Measurements from ENCODE around the gene HOXC4.
A peak's percentile ranks its signal among the peaks of the same experiment; 100 is the strongest.
"Not testable (repeated sequence)": the region's sequence is repeated elsewhere in the genome, so short reads cannot be mapped to it uniquely, and the experiment has no call there.

The HOXC4 gene

DNA sequence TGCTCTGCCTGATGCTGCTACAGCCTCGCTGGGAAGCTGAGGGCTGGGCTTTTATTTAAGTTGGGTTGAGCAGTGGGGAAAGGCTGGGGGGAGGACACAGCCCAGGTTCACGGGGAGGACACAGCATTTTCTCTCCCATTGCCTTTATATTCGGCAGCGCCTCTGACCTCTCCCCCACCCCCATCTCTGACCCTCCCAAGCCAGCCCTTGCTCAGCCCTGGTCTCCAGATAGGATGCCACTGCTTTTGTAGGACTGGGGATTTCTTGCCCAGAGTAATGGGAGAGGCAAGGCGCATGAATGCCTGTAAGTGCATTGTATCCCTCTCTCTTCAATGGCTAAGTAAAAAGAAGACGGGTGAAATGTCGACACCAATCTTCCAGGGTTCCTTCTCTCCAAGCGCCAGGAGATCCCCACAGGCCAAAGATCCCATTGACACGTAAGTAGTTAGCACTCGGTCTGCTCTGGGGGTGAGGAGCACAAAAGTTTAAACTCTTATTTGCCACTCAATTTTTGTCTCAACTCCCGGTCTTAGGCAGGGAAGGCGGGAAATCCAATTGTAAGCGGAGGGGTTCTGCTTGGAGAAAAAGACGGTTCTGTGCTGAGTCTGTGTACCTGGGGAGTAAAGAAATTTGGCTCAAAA, 4.6 kb downstream of the HOXC4 start:
- DNase-seq: no peak

DNA sequence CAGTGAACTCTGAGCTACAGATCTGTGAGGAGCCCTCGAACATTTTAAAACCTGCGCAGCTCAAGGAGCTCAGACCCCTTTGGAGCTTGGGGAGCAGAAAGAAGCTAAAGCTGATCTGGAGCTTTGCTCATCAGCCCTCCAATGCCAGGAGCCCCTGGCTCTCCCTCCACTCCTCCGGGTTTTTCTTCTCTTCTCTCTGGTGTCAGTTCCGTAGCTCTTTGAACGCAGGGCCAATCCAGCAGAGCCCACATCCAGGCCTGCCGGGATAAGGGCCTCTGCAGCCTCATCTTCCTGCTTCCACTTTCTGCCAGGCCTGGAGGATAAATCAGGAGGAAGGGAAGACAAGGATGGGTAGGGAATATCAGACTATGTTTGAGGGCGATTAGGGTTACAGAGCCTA, 6.0 kb downstream of the HOXC4 start:
- DNase-seq: no peak

DNA sequence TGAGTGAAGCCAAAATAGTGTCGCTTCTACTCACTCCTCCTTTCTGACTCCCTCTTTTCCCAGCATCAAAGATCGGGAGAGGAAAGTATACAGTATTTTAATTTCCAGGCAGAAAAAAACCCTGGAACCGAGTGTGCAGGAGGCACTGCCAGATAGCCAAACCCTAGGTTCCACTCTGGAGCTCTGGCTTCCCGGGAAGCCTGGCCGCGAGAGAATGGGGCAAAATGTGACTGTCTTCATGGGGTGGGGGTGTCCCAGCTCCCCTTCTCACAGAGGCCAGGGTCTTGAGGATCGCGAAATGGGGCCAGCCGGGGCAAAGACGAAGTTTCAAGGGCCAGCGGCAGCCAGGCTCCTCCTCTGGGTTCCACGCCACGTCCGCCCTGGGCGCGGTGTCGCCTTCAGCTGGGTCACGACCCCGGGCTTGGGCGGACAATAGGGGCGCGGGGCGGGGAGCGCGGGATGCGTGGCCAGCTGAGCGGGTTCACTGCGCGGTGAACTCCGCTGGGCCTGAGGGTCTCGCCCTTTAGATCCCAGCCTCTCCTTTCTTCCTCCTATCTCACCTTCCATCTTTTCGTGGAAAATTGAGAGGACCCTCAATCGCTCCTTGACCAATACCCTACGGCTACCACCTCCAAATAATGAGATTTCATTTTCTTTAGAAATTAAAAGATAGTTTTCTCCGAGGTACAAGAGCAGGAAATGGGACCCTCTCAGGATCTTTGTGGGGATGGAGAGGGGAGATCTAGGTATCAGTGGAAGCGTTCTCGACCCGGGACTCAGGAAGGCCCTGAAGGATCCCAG, 6.7 kb downstream of the HOXC4 start:
- no peak for DNase-seq

DNA sequence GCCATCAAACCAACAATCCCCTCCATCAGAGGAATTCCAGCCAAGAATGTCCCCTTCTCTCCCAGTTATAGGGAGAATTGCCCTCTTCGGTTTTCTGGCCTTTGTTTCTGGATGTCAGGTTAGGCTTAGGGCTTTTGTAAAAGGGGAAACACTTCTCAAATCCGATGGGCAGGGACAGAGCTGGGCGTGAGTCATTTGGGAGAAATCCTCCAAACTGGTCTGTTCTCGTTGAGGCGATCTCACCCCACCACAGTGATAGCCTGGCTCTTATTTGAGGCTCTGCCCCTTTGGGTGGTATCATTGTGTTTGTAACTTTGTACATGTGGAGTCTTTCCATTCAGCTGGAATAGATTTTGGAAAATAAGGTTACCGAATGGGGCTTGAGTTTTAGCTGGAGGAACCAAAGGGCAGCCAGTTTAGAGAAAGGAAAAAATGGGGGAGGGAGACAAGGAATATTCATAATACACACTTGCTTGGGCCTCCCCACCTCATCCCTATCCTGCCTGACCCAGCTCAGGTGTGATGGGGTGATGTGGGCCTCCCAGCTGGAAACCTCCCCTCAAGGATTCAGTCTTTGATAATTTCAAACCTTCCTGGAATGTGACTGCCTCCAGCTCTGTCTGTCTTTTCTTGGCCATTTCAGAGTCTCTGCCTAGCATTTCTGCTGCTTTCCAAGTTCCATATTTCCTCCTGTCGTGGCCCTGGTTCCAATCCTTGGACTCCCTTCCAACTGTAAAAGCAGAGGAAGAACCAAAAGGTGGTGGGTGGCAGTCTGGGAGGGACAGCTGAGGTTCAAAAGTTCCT, 7.5 kb downstream of the HOXC4 start:
- DNase-seq: no peak

DNA sequence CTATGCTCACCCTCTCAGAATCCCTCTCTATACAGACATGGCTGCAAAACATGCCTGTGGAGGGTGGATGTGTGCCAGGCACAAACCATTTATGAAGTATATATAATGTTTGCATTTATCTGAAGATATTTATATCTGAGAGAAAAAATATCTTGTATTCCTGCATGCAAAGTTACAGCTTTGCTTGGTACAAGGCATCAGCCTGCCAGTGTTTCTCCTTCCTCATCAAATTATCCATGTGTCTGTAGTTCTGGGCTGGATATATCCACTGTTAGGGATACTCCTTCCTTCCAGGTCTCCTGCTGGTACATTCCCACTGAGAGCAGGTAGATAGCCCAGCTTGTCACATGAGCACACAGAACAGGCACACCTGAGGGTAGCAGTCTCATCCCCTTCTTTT, 12.0 kb downstream of the HOXC4 start:
- DNase-seq: no peak

DNA sequence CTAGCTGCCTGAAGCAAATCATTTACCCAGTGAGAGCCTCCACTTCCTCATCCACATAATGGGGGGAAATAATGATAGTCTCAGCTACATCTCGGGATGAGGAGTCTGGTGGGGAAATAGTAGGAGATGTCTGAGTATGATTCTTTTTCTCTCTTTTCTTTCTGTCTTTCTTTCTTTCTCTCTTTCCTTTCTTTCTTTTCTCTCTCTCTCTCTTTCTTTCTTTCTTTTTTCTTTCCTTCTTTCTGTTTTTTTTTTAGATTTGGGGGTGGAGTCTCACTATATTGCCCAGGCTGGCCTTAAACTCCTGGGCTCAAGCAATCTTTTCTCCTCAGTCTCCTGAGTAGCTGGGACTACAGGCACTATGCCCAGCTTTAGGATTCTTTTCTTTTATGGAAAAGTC, 12.8 kb downstream of the HOXC4 start:
- no peak for DNase-seq

DNA sequence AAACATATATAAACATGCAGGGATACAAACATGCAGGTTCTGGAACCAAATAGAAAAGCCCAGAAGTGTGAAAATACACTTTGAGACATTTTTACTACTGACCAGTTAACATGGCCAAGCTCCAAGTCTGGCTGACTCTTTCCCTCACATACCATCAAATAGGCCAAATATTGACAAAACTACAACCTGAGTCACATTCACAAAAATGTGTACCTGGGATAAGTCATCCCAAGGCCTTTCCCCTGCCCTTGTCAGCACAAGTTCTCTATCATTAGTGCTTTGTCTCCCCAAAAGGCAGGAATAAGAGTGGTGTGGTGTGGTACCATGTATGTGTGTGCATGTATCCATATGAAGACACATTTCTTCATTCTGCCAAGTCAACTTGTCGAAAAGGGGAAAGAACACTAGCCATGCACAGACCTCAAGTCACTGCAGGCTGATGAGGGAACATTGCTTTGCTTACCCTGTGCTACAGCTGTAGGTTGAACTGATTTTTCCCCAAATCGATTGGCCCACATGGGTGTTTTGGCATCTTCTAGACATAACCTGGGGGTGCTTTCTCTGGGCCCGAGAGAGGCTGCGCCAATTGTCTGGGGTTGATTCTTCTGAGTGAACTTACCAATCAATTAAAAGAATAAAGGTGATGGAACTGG, 14.9 kb downstream of the HOXC4 start:
- no peak for DNase-seq

DNA sequence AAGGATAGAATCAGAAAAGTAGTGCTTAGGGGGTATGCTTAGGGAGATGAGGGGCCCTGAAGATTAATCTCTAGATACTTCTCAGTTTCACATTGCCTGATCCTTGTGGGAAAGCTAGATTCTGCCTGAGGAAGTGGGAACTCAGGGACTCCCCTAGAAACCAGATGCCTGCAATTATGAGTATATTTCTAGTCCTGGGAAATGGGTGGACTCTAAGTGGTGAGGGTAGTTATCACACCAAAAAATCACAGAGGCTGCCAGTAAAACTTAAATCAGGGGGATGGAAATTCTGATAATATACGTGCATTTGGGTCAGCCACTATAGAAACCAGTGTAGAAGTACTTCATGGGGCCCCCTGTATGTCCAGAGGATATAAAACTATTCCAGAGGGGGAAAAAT, 18.3 kb downstream of the HOXC4 start:
- DNase-seq: no peak

DNA sequence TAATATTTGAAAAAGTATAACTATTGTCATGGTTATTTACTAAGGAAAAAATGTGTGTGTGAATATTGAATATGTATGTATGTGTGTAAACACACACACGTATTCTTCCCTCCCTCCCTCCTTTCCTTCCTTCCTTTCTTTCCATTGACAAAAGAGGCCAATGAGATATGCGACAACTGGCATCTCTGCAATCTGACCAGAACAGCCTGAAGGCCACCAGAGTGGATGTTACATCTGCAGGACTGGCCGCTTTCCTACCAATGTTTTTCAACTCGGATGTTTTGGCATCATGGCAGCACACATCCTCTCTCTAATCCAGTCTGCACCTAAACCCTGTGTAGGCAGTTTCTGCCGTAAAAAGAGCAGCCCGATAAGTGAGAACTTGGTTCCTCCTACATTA, 20.7 kb downstream of the HOXC4 start:
- no peak for DNase-seq

DNA sequence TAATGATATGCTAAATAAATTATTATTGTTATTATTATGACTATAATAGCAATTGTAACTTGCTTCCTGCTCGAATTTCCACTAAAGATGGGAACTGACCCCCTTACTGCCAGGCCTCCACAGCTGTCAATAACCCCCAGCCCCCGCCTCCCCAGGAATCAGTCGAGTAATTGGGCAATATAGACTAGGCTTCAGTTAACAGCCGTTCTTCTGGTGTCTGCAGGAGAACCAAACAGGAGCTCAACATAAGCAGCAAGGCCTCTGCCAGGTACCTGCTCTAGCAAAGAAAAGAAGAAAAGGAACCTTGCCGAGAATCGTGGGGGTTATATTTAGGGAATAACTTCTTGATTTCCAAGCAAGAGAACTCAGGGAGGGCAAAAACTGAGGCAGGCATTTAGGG, 21.8 kb downstream of the HOXC4 start:
- no peak for DNase-seq

DNA sequence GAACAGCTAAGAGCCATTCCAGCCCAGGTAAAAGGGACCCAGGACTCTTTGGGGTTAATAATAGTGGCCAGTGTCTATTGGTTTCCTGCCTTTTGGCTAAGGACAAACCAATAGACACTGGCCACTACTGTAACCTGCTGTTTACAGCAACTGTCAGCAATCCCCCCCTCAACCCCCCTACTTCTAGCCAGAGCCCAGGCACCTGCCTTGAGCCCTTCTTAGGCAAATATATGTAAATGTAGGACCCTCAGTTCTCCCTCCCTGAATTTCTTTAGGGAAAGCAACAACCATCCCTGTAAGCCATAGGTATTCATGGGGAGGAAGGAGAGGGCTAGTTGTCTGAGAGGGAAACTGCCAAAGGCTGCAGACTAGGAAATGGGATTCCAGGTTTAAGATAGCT, 22.3 kb downstream of the HOXC4 start:
- no peak for DNase-seq

DNA sequence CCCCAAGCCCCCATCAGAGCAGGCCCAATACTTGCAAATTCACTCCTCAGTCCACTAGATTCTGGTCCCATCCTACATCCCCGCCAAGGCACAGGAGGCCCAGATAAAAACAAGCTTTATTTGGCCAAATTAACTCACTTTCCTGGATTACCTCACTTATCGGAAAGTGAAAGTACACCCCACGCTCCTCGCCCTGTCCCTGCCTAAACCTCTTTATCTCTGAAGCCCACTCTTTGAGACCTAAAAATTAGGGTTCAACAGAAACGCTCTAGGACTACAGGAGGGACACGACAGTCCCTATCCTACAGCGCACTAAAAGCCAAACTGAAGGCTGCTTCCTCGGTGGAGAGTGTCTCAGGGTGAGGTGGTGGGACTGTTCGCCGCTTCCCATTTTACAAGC, 24.2 kb downstream of the HOXC4 start:
- DNase-seq: not testable (repeated sequence)

DNA sequence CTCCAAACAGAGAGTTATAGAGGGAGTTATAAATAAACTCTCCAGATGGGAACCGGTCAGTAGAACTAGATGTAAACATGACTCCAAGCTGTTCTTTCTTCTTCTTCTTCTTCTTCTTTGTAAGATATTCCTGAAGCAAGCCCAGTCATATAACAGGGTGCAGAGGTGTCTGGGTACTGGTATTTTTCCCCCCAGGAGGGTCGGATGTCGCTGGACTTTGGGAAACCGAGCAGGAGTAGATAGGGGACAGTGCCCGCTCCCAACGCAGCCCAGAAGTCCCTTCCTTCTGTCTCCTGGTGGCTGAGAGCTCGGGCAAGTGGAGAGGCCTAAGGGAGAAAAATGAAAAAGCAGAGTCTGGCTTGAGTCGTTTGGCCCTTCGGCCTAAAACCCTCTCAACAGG, 25.5 kb downstream of the HOXC4 start:
- DNase-seq: not testable (repeated sequence)

DNA sequence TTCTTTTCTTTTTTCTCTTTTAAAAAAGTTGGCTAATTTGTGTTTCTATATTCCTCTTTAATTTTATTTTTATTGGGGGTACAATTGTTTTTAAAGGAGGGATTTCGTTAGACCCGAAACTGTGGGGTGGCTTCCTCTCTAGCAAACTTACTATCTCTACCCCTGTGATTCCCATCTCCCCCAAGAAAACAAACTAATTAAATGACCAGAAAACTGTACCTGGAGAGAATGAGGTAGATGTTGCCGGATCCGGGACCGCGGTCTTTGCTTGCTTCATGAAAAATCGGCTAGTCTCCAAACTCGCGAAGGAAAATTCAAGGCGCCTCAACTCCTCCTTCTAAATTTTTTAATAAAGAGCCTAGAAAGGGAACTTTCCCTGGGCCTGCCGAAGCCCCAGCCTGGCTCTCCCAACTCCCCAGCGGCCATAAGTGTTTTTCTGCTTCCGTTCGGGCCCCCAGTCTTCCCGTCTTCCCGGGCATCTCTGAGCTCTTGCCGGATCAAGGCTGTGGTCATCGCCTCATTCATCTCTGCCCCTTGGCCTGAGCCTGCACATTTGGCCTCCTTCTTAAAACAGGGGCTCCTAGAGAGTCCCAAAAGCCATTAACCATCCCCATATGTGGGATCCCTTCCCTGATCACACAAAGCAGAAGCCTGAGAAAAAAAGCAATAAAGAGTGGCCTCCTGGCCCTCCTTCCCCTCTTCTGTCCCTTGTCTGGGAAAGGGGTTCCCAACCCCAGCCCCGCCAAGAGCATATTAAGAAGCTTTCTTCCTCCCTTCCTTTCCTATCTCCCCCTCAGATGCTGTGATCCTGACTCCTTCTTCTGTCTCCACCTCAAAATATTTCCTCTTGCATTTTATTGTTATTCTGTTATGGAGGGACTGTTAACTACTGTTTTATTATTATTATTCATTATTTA, 26.6 kb downstream of the HOXC4 start:
- not testable (repeated sequence) for DNase-seq

DNA sequence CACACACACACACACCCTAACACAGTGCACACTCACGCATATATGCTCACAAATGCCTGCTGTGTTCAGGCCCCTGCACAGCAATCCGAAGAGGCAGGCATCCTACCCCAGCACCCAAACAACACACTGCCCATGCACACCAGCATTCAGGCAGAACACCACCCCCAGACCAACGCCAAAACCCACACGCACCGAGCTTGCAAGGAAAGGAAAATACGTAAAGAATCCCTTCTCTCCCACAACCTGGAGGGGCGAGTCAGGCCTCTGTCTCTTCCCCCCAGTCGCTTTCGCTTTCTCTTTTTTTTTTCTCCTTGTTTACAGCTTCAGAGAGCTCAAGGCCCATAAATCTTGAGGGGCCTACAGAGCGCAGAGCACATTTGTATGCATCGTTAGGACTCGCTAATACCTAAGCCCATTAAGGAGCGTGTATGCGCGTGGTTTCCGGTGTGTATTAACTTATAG, 27.4 kb downstream of the HOXC4 start:
- DNase-seq: peak; percentile 51

DNA sequence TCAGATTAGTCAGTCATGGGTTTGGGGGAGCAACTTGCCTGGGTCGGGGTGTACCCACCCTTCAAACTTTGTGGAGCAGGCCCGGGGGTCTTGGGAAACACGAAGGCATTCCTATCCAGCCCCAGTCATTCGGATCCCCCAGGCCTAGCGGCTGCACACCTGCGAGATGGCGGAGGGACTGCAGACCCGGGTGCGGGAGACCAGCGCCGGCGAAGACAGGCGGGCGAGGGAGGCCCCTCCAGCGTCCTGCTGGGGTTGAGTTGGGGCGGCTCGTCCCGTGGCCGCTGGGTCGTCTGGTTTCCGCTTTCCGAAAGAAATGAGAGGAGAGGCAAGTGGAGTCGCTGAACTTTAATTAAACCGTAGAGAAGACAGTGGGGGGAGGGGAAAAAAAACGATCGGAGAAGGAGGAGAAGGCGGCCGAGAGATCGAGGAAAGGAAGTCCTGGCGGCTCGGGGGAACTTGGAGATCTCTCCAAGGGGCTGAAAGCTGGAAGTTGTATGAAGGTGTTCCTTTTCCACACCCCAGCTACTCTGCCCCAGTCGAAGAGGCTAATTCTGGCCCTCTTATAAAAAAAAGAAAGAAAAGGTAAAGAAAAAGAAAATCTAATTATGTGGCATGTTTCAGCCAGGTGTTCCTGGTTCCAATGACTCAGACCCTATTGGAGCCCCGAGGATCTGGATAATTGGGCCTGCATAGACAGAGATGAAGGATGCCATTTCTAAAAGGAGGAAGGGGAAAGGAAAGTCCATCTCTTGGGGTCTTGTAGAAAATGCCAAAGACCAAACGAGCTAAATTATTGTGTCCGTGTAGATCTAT, 28.2 kb downstream of the HOXC4 start:
- not testable (repeated sequence) for DNase-seq

DNA sequence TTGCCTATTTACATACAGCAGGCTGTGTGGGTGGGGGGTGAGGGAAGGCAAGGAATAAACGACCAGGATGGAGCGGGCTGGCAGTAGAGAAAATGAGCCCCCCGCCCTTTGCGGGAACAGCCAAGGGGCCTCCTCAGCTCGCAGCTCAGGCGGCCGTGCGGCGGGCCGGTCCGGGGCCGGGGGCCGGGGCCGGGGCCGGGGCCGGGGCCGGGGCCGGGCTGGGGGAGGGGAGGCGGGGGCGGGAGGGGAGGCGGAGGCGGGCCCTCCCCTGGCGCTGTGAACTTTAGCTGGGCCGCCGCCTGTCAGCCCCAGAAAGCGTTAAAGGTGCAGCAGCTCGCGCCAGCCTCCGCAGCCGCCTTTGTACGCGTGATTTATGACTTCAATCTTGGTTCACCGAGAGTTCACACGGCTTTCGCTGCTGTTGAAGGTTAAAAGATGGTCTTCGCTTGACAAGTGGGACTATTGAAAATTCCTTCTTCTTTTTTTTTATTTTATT, 28.8 kb downstream of the HOXC4 start:
- DNase-seq: peak; percentile 43

DNA sequence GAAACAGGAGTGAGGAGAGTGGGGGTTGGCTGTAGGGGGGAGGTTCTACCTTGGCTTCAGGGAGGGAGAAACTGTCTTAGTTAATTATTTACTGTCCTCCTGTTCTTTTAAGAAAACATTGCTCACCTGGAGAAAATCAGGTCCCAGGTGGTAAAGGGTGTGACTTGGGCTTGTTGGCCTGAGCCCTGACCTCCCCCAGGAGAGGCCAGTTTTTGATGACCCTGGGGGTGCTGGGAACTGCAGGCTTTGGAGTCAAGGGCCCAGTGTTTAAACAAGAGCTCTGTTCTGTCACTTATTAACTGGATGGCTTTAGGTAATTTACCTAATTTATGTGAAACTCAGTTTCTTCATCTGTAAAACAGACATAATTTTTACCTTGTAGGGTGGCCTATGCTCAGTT, 34.4 kb downstream of the HOXC4 start:
- DNase-seq: not testable (repeated sequence)

DNA sequence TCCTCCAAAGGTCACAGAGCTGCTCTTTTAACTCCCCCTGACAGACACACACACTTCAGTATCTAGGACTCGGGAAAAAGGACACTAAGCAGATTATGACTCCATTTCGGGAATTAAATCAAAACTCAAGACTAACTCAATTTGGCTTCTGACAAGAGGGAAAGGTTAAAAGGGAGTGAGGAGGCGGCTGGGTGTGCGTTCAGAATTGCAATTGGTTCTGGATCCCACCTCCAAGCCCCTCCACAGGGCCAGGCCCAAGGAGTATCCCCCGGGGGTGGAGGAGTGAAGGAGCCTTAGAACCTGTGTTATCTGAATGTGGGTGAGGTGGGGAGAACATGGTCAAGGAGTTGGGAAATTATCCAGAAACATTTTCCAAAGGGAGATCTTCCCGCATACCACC, 35.8 kb downstream of the HOXC4 start:
- DNase-seq: not testable (repeated sequence)

DNA sequence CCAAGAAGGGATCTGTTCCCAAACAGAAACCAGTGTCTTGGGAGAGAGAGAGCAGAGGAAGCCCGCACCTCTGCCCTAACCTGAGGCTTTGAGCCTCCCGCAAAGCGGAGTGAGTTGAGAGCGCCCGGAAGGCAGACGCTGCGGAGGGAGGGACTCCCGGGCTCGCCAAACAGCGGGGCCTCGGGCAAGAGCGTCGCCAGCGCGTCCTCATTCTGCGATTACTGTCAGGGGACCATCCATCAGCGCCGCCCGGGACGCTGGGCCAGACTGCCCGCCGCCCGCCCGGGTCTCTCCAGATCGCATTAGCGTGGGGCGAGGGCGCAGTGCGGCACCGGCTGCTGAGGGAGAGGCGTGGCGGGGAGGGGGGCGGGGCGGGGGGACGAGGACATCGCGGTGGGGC, 36.7 kb downstream of the HOXC4 start:
- not testable (repeated sequence) for DNase-seq

DNA sequence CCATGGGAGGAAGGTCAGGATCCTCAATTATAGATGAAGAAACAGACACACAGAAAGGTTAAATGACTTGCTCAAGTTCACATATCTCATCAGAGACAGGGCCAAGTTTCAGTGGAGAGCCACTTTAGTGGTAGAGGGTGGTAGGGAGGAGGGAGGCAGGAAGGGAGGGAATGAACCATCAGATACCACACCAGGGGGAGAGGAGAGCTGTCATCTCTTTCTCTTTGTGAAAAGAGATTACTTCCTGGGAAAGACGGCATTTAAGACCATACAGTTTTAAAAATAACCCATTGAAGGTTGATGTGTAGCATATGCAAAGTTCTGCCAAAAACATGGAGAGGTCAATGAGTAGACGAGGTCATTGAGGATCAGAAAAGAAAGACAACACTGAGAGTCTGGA, 39.3 kb downstream of the HOXC4 start:
- not testable (repeated sequence) for DNase-seq
